ENCODE measurements around the gene IPCEF1.

IPCEF1 gene

DNA sequence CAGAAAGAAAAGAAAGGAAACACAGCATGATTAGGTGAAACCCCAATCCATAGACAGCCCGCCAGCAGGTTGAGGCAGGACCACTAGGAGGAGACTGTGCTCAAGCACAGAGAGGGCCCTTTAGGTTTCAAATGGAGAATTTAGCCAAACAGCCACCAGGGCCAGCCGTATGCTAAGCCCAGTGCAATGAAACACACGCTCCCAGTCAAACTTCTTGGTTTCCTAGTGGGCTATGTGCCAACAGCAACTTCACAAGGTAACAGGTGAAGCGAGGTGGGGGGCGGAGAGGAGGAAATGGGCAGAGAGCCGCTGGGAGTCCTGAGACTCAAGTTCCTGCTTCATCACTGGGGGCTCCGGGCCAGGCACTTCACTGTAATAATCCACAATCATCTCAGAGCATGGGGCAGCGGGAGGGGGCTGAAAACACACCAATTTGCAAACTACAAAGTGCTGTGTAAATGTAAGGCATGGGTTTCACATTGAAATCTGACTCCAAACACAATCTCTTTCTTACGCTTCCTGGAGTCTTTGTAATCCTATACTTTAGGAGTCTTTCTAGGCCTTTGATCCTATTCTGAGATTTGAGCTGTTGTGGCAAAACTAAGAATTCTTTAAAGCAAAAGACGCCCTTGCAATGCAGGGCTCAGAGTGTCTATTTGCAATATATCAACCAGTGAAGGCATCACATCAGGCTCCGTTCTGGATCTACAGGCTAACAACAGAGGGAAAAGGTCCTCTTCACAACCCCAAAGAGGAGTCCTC lies 200.3 kb downstream of the IPCEF1 start:
- DNase-seq, result peak in 23 of 42 donors; percentile 17 to 54 (median 31)
- intact Hi-C loops (cut with DNase I), result no loop called here

GRCh38 chr6:154154389-154154967 lies 202.1 kb downstream of the IPCEF1 start:
- intact Hi-C loops (cut with DNase I), result loop anchor here (5.0 kb wide), 1 partner anchor 123 kb away; no protein-coding TSS in a partner anchor
- DNase-seq, result peak in 37 of 42 donors; percentile 20 to 89 (median 64)

DNA sequence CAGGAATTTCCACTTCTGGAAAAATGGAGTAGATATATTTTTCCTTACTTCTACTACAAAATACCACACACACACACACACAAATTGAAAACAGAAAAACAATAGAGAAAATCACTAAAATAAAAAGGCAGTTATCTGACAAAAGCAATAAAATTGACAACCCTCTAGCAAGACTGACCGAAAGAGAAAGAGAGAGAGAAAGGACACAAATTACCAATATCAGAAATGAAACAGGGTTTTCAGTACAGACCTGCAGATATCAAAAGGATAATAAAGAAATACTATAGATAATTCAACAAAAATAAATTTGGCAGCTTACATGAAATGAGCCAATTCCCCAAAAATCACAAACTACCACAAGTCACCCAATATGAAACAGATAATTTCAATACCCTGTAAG lies 212.8 kb downstream of the IPCEF1 start:
- intact Hi-C loops (cut with DNase I), result no loop called here

DNA sequence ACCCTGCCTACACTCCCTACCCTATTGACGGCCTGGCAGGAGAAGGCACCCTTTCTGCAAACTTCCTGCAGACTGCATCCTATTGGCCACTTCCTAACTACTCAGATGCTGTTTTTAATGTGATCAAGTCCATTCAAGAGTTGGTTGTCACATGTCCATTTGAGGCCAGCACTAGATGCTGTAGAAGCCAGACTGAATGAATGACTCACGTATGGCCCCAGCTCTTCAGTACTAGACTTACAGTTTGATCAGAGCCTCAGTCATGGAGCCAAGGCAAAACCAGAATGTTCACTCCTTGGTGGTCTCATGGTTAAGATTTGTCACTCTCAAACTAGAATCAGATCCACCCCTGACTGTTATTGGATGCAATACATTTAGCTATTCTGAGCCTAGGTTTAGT lies 215.9 kb downstream of the IPCEF1 start:
- intact Hi-C loops (cut with DNase I), result no loop called here
- DNase-seq, result no peak

More for the DNA sequence above, 212.8 kb downstream of the IPCEF1 start:
- DNase-seq, result no peak

DNA sequence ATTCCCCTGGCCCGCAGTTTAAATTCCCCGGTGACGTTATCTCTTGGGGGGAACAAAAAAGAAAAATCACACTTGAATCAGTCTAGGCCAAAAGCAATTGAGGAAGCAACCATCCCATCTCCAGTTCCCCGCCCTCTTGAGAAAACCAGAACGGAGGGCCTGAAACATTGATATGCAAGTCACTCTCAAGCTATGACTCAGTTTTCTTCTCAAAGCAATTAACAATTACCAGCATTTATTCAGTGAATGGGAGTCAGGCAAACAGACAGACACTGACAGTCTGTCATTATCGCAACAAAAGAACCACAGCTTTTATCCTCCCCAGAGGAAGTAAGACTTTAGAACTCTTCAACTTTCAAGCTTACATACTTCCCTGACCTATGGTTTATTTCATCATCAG lies 216.7 kb downstream of the IPCEF1 start:
- intact Hi-C loops (cut with DNase I), result no loop called here
- peak in 11 of 42 donors; percentile 16 to 52 (median 33) for DNase-seq

GRCh38 chr6:154138793-154139192 lies 217.8 kb downstream of the IPCEF1 start:
- intact Hi-C loops (cut with DNase I), result no loop called here
- DNase-seq, result no peak

GRCh38 chr6:154134471-154135147 lies 222.0 kb downstream of the IPCEF1 start:
- no peak for DNase-seq
- intact Hi-C loops (cut with DNase I), result no loop called here

DNA sequence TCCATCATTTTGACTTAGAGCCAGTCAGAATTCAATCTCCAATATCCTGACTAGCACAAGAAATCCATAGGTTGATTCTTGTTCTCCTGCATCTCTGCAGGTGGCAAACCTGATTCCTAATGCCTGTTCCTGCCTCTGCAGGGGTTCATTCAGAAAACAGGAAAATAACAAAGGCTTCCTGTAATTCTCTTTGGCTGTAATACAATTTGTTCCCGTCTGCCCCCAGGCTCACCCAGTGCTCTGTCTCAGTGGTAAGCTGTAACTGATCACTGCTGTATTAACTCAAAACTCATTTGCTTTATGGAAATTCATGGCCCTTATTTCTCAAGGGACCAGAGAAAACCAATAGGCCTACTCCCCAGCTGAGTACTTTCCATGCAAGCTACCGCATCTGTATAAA lies 228.9 kb downstream of the IPCEF1 start:
- DNase-seq, result no peak
- intact Hi-C loops (cut with DNase I), result no loop called here

DNA sequence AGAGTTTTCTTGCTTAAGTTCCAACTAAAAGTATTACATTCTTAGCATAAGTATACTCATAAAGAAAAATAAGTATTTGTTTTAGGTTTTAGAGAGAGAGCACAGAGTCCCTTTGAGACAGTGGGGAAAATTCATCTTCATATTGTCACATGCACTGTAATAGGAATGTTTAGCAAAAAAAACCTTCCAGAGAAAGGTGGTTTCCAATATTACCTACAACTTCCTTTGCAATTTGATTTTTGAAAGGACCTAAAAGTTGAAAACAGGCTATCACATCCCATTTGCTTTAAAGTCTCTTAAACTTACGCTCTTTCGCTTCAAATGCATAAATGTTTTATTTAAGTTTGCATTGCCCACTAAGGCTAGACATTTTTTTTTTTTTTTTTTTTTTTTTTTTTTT lies 231.2 kb downstream of the IPCEF1 start:
- intact Hi-C loops (cut with DNase I), result no loop called here
- no peak for DNase-seq

DNA sequence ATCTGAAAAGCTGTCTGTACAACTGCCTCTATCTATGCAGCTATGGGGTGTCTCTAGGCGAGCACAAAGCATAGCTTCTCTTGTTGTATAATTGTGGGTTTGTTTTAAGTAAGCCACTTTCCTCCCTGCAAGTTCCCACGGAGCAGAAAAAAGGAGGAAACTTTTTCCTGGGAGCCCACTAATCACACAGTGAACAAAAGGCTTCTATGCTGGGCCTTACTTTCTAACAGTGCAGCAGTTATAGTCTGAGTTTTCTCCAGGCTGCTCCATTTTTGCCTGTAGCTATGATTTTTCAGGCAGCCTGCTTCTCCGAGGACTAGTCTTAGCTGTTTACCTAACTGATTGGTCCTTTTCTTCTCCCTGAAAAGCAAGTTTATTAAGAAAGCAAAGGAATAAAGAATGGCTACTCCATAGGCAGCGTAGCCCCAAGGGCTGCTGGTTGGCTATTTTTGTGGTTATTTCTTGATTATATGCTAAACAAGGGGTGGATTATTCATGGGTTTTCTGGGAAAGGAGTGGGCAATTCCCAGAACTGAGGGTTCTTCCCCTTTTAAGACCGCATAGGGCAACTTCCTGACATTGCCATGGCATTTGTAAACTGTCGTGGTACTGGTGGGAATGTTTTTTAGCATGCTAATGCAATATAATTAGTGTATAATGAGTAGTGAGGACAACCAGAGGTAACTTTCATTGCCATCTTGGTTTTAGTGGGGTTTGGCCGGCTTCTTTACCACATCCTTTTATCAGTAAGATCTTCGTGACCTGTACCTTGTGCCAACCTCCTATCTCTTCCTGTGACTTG lies 233.2 kb downstream of the IPCEF1 start:
- no peak for DNase-seq
- intact Hi-C loops (cut with DNase I), result no loop called here

- no peak for DNase-seq
- intact Hi-C loops (cut with DNase I), result no loop called here
Measured at GRCh38 chr6:154122195-154122925, 234.2 kb downstream of the IPCEF1 start.

DNA sequence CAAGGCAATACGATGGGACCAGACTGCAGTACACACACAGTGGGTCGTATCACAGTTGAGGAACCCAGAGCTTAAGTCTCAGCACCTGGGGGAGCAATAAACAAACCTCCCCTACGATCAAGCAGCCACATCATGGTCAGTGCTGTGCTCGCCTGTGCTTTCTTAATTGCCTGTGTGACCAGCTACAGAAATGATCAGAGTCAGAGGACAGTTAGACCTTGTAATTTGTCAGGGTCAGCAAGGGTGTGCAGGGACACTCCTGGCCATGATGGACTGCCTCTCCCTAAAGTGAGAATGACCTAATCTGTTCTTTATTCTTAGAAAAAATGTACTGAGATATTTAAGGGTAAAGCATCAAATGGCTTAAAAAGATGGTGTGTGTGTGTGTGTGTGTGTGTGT lies 239.1 kb downstream of the IPCEF1 start:
- intact Hi-C loops (cut with DNase I), result no loop called here
- DNase-seq, result no peak

DNA sequence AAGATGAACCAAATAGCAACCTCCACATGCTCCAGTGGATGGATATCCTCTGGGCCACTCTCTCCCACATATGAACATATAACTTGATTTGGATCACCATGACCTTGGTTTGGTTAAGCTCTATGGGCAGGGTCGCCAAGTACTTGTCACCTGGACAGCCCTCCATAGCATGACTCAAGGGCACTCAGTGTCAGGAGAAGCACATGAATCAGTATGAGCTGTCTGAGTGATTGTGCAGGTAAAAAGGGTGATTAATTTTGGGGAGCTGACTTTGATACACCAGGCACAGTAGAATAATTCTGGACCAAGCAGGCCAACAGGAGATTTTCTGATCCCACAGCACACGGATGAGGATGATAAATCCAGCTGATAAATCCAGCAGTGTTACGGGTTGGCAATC lies 243.2 kb downstream of the IPCEF1 start:
- no peak for DNase-seq
- intact Hi-C loops (cut with DNase I), result no loop called here

DNA sequence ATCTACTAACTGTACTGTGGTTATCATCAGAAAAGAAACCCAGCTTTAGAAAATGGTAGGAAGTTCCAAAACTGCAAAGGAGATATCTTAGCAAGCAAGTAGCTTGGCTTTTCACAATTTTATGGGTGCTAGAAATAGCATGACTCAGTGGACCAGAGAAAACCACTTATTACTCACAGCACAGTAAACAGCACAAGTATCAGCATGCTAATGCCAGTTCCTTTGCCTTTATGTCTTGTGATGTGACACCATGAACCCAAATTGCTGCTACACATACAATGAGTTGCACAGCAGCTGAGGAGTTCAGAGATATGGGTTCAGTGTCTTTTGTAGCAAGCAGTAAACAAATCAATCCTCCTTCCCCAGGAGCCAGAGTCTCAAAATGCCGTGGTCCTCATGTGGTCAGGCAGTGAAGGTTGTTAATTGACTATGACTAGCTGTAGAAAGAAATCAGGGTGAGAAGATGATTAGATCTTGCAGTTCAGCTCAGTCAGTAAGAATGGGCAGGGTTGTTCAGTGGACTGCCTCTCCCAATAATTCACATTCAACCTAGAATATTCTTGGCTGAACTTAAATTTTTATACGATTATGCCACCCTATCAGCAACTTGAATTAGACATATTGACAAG lies 244.3 kb downstream of the IPCEF1 start:
- intact Hi-C loops (cut with DNase I), result no loop called here
- no peak for DNase-seq

DNA sequence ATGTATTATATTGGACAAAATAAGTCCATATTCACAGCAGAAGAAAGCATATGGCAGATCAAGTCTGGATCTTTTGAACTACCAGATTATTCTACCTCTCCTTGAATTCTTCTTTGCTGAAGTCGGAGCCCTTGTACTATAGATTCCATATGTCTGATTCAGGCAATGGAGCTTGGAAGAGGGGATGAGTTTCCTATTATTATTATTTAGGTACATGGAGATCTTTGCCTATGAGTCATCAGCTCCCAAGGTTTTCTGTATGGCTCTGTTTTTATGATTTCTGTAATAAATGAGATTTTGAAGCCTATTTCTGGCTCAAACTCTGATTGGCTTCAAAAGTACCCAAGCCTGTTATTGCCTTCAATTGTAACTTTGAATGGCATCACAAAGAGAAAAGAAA lies 245.6 kb downstream of the IPCEF1 start:
- intact Hi-C loops (cut with DNase I), result no loop called here
- no peak for DNase-seq

GRCh38 chr6:154106251-154106650 lies 250.4 kb downstream of the IPCEF1 start:
- DNase-seq, result no peak

More at GRCh38 chr6:154106251-154106650, 250.4 kb downstream of the IPCEF1 start:
- intact Hi-C loops (cut with DNase I), result no loop called here
